Astrocyte of the cerebellum (primary cell): ENCODE measurements around the gene LAMC2.

Experiments used
- DNase-seq: peaks from one replicate; pipeline ENCODE4 v3.0.0-alpha.2; 2011; ENCODE audit warnings: low read depth
- H3K4me3 ChIP-seq: 2 replicates; pipeline ENCODE4 v1.5.1; 2011; ENCODE audit warnings: mild to moderate bottlenecking, low read depth, low read length, moderate library complexity
- CTCF ChIP-seq: IDR thresholded peaks from 2 replicates; pipeline ENCODE4 v1.5.1; 2012; ENCODE audit warnings: low read length, low read depth, moderate library complexity, mild to moderate bottlenecking; ENCODE audit errors: missing control alignments
- in situ Hi-C: cut with HindIII; loops from 2 replicates; pipeline ENCODE4 v1.10.0; 2017; ENCODE audit warnings: low sequenced_read_pairs

Gene LAMC2

GRCh38 chr1:183219616-183220009 lies 33.5 kb downstream of the LAMC2 start:
- in situ Hi-C loops = no loop called here
- no peak overlapping the region for H3K4me3 ChIP-seq
- TF ChIP-seq CTCF = no peak
- no peak for DNase-seq

DNA sequence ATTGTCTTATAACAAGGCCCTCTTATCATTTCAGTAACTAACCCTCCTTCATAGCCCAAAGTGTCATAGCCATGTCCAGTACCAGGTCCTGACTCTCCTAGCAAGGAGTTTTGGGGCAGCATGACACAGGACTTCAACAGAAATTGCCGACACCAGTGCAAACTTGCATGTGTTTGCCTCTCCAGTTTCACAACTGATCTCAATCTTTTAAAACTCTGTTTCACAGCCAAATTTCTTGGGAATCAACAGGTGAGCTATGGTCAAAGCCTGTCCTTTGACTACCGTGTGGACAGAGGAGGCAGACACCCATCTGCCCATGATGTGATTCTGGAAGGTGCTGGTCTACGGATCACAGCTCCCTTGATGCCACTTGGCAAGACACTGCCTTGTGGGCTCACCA lies 36.8 kb downstream of the LAMC2 start:
- in situ Hi-C loops = no loop called here
- no peak for DNase-seq
- H3K4me3 ChIP-seq = no peak overlapping the region
- no peak for TF ChIP-seq CTCF

GRCh38 chr1:183223467-183223866 lies 37.4 kb downstream of the LAMC2 start:
- H3K4me3 ChIP-seq = no peak overlapping the region
- DNase-seq = no peak
- in situ Hi-C loops = no loop called here
- no peak for TF ChIP-seq CTCF

DNA sequence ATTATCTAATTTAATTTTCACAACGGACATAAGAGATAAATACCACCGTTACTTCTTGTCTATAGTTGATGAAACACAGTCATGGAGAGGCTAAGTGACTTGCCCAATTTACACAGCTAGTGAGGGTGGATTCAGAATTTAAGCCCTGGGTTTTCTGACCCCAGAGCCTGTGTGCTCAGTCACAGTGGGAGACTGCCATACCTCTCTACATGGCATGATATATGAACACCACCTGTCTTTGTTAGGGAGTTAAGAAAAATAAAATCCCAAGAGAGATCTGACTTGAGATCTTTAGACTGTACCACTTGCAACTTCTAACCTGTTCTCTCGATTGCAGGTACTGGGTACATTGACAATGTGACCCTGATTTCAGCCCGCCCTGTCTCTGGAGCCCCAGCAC lies 40.3 kb downstream of the LAMC2 start:
- TF ChIP-seq CTCF = no peak
- H3K4me3 ChIP-seq = no peak overlapping the region
- in situ Hi-C loops = no loop called here
- DNase-seq = no peak

DNA sequence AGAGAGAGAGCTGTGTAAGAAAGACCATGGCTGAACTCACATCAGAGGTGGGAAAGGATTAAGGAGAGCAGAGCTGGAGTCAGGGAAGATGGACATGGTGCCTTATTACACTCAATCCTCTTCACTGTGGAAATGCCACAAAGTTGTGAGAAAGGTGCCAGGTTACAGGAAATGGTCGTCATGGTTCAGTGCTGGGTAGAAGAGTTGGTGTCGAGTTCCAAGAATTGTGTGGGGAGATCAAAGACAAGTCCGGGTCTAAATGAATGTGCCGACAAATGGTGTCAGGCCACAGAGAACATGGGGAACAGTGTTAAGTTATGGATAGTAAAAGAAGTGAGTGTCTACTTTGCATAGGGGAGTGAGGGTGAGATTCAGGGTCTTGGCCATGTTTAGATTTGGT lies 40.9 kb downstream of the LAMC2 start:
- H3K4me3 ChIP-seq = no peak overlapping the region
- no peak for TF ChIP-seq CTCF
- DNase-seq = no peak
- in situ Hi-C loops = no loop called here

DNA sequence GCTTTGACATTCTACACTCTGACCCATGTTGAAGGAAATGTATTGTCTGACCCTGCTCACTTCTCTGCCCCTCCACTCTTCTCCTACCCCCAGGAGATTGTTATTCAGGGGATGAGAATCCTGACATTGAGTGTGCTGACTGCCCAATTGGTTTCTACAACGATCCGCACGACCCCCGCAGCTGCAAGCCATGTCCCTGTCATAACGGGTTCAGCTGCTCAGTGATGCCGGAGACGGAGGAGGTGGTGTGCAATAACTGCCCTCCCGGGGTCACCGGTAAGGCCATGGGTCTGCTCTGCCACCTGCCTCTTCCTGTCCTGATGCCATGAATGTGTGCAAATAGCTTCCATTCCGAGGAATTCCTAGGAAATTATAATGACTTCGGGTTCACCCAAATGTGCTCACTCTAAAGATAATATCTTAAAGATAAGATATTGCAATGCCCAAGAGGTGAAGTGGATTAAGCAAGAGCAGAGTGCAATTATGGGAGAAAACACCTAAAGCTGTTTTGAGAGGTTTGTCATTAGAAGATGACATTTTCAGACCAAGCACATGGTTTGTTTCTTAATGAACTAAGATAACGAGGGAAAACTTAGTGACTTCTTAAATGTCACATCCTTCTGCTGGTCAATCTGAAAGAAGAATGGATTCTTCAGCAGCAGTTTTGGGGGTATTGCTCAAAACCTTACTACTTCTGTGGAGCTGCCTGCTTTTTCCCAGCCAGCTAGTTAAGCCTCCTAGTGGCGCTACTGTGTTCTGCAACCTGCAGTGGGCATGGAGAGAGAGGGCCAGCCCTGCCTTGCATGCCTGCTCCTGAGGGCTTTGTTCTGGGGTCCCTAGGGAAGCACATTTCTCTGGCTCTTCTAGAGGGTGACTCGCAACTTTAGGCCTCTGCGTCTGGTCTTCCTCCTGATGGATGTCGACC lies 41.6 kb downstream of the LAMC2 start:
- DNase-seq = no peak
- TF ChIP-seq CTCF = peak; percentile 82
- in situ Hi-C loops = no loop called here
- H3K4me3 ChIP-seq = no peak overlapping the region
